ENCODE data around the gene ZNF830.
"Not testable (repeated sequence)": the region's sequence is repeated elsewhere in the genome, so short reads cannot be mapped to it uniquely, and the experiment has no call there.

Gene ZNF830

GRCh38 chr17:34961093-34961911 lies at the start of gene ZNF830, which contains the start of gene CCT6B:
TSS of gene ZNF830 (plus strand) at chr17:34961540. CDS start at chr17:34961567, 27 bp downstream.
TSS of gene CCT6B (minus strand) at chr17:34961460. CDS start at chr17:34961393, 67 bp downstream.
- peak; percentile 87 for FAIRE-seq

- FAIRE-seq: no peak
Observed at GRCh38 chr17:34913001-34913400, 48.3 kb upstream of the ZNF830 start.

GRCh38 chr17:34916120-34916519 lies 45.2 kb upstream of the ZNF830 start:
- no peak for FAIRE-seq

GRCh38 chr17:34917381-34917780 lies 44.0 kb upstream of the ZNF830 start:
- FAIRE-seq: no peak

- FAIRE-seq: no peak
Observed at GRCh38 chr17:34920676-34921075, 40.7 kb upstream of the ZNF830 start.

- FAIRE-seq: no peak
Observed at GRCh38 chr17:34926661-34927060, 34.7 kb upstream of the ZNF830 start.

- FAIRE-seq: no peak
Observed at GRCh38 chr17:34930283-34930682, 31.1 kb upstream of the ZNF830 start.

GRCh38 chr17:34950780-34951179 lies 10.6 kb upstream of the ZNF830 start:
- not testable (repeated sequence) for FAIRE-seq

GRCh38 chr17:34958438-34958837 lies 2.9 kb upstream of the ZNF830 start:
- FAIRE-seq: no peak

GRCh38 chr17:34974179-34974578 lies 12.8 kb downstream of the ZNF830 start:
- no peak for FAIRE-seq

GRCh38 chr17:34974794-34975785 lies 13.8 kb downstream of the ZNF830 start:
- no peak for FAIRE-seq

- FAIRE-seq: no peak
Observed at GRCh38 chr17:34979153-34979552, 17.8 kb downstream of the ZNF830 start.

- FAIRE-seq: no peak
Observed at GRCh38 chr17:34979650-34980352, 18.5 kb downstream of the ZNF830 start.

- peak; percentile 55 for FAIRE-seq
Observed at GRCh38 chr17:34980353-34980680, 19.0 kb downstream of the ZNF830 start, which contains the start of gene LIG3. TSS of gene LIG3 (plus strand) at chr17:34980512. CDS start at chr17:34983006, 2,494 bp downstream.

GRCh38 chr17:34980681-34981537 lies 19.6 kb downstream of the ZNF830 start:
- FAIRE-seq: no peak

GRCh38 chr17:34981538-34982241 lies 20.4 kb downstream of the ZNF830 start:
- FAIRE-seq: no peak

GRCh38 chr17:34987232-34987631 lies 25.9 kb downstream of the ZNF830 start:
- no peak for FAIRE-seq

GRCh38 chr17:34988644-34989043 lies 27.3 kb downstream of the ZNF830 start:
- no peak for FAIRE-seq

GRCh38 chr17:34989473-34989872 lies 28.1 kb downstream of the ZNF830 start:
- no peak for FAIRE-seq

GRCh38 chr17:34990921-34991365 lies 29.6 kb downstream of the ZNF830 start:
- FAIRE-seq: no peak

GRCh38 chr17:34991606-34992005 lies 30.3 kb downstream of the ZNF830 start:
- FAIRE-seq: no peak

All from G401.6 (cell line).